ENCODE results near the gene ENPEP.

- no peak for TF ChIP-seq CTCF (conservative IDR thresholded peaks at IDR 0.05)
- no peak for TF ChIP-seq ZFX (IDR thresholded peaks at IDR 0.05)
Measured at GRCh38 chr4:110540982-110541451, 65.1 kb downstream of the ENPEP start.

All from C4-2B (cell line).